SK-N-MC (cell line): ENCODE data around the gene GRM8.

ENCODE experiments used
- EZH2 ChIP-seq: fragments of 200-600 bp; sonication (generic); IDR thresholded peaks from one replicate; pipeline ENCODE4 v1.6.1; 2017; ENCODE audit warnings: antibody characterized with exemption
- POLR2AphosphoS5 ChIP-seq: IDR thresholded peaks from 2 replicates; pipeline ENCODE4 v1.6.1; 2012; ENCODE audit warnings: mild to moderate bottlenecking, low read depth, low read length, borderline replicate concordance

DNA sequence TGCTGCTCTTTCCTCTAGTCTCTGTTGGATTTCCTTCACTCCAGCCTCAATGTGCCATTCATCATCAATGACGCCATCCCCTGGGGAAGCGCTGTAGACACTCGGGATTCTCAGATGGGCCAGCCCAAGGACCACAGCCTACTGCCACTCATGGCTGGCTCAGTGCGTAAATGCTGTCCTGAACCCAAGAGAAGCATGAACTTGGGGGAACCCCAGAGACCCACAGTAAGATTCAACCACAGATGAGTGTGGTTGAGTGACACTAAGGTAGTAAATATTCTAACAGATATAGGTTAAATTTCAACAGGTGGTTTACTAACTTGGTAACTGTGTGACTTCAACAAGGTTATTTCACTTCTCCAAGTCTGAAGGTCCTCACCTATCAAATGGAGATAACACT lies 304.1 kb downstream of the GRM8 start:
- TF ChIP-seq POLR2AphosphoS5, result no peak
- TF ChIP-seq EZH2, result no peak
